Measurements from ENCODE around the gene HTRA3.
A peak's percentile ranks its signal among the peaks of the same experiment; 100 is the strongest.

HTRA3 gene

DNA sequence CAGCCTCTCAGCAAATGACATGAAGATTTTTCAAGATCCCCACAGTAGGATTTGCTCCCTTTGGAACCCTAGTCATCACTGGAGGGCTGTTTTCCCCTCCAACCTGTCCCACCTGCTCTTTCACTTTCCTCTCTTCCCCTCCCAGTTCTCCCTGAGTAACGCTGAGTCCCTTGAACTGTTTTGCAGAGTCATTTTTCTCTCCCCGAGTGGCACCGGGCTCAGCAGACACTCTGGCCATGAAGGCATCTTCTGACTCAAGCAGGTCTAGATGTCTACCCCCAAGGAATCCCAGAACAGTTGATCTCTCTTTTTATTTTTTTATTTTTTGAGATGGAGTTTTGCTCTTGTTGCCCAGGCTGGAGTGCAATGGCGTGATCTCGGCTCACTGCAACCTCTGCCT, 52.2 kb downstream of the HTRA3 start:
- TF ChIP-seq, protein P1, sequence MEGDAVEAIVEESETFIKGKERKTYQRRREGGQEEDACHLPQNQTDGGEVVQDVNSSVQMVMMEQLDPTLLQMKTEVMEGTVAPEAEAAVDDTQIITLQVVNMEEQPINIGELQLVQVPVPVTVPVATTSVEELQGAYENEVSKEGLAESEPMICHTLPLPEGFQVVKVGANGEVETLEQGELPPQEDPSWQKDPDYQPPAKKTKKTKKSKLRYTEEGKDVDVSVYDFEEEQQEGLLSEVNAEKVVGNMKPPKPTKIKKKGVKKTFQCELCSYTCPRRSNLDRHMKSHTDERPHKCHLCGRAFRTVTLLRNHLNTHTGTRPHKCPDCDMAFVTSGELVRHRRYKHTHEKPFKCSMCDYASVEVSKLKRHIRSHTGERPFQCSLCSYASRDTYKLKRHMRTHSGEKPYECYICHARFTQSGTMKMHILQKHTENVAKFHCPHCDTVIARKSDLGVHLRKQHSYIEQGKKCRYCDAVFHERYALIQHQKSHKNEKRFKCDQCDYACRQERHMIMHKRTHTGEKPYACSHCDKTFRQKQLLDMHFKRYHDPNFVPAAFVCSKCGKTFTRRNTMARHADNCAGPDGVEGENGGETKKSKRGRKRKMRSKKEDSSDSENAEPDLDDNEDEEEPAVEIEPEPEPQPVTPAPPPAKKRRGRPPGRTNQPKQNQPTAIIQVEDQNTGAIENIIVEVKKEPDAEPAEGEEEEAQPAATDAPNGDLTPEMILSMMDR (IDR thresholded peaks at IDR 0.05; ENCODE audit: low read depth, low read length), result no peak
- no peak for DNase-seq (ENCODE audit: low read depth in 2 of 2)
- no peak overlapping the region for H3K4me3 ChIP-seq (replicated peaks in 1 of 2; ENCODE audit: low read depth in 2 of 2, low read length in 2 of 2)

DNA sequence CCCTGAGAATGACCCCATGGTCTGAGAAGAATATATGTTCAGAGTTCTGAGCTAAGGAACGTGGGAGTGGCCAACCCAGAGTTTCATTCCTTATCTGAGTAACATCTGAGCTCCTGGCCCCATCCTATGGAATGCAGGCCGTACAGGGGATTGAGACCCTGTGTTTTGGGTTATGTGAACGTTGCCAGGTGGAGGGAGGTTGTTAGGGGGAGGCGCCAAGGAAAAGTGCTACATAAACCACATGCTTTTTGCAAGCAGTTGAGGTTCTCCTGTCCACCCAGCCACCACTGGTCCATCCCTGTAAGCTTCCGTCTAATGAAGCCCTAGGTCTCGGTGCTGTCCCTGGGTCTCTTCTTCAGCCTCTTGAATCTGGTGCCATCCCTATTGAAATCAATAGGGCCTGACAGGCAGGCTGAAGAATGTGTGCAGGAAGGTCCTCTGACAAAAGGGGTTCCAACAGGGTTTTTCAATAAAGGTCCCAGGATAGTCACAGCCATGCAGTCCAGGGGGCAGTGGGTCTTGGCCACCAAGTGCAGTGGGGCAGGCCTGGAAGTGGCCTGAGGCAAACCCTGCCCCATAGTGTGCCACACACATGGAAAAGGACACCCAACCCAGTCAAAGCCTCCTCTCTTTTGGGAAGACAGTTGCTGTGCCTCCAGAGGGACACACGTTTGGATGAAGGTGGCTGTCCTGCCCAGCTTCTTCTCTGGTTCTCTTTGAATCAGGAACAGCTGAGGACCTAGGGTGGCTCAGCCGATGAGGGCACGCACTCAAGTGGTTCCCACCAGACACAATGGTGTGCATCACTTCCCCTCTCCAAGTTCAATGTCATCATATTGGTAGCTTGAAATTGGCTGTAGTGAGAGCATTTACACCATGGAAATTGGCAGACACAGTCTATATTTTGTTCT, 53.5 kb downstream of the HTRA3 start:
- no peak for DNase-seq (ENCODE audit: low read depth in 2 of 2)
- TF ChIP-seq, protein P1 (IDR thresholded peaks at IDR 0.05; ENCODE audit: low read depth, low read length), result no peak
- no peak overlapping the region for H3K4me3 ChIP-seq (replicated peaks in 1 of 2; ENCODE audit: low read depth in 2 of 2, low read length in 2 of 2)

DNA sequence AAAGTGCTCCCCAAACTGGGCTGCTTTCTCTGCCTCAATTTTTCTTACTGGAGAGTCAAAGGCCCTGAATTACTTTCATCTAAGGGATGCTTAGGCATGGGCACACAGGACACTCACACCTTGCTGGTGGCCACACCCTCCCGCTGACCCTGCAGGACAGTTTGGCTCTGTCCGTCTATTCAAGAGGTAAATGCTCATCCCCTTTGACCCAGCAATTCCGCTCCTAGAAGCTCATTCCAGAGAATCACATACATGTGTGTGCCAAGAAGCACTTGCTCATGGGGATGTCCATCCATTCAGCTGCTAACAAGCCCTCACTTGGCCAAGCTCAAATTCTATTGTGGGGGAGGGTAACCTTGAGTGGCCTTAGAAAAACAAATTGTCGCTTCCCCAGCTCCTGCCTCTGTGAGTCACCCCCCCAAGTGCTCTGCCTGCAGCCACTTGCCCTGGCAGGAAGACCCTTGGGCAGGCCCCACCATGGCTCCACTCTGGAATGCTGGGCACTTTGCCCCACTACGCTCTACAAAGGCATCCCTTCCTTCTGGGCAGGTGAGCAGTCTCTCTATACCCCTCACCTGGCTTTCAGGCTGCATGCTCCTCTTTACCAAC, 54.5 kb downstream of the HTRA3 start:
- no peak for DNase-seq (ENCODE audit: low read depth in 2 of 2)
- H3K4me3 ChIP-seq (replicated peaks in 1 of 2; ENCODE audit: low read depth in 2 of 2, low read length in 2 of 2), result no peak overlapping the region
- TF ChIP-seq, protein P1 (IDR thresholded peaks at IDR 0.05; ENCODE audit: low read depth, low read length), result no peak

DNA sequence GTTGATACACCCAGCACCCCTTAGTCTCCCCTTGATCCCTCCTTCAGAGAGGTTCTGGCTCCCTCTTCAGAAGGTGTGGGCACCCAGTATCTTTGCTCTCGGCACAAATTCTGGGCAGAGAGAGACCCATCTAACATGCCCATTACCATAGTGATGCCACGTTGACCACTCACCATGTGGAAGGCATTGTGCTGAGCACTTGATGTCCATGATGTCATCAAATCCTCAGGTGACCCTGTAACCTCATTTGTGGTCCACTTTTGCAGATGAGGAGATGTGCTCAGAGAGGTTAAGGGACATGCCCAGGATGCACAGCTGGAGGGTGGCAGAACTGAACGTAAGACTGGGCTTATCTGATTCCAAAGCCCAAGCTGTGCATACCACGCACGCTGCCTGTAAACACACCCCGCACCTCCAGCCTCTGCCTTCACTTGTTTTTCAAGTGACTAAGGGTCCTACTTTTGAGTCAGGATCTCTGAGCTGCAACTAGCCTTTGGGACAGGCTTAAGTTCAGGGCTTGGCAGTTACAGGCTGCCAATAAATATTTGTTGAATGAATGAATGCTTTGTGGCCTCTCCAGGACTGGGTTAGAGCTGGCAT, 55.2 kb downstream of the HTRA3 start:
- peak in 1 of 2 donors; percentile 35 for DNase-seq (ENCODE audit: low read depth in 2 of 2)
- TF ChIP-seq, protein P1 (IDR thresholded peaks at IDR 0.05; ENCODE audit: low read depth, low read length), result no peak
- H3K4me3 ChIP-seq (replicated peaks in 1 of 2; ENCODE audit: low read depth in 2 of 2, low read length in 2 of 2), result no peak overlapping the region

DNA sequence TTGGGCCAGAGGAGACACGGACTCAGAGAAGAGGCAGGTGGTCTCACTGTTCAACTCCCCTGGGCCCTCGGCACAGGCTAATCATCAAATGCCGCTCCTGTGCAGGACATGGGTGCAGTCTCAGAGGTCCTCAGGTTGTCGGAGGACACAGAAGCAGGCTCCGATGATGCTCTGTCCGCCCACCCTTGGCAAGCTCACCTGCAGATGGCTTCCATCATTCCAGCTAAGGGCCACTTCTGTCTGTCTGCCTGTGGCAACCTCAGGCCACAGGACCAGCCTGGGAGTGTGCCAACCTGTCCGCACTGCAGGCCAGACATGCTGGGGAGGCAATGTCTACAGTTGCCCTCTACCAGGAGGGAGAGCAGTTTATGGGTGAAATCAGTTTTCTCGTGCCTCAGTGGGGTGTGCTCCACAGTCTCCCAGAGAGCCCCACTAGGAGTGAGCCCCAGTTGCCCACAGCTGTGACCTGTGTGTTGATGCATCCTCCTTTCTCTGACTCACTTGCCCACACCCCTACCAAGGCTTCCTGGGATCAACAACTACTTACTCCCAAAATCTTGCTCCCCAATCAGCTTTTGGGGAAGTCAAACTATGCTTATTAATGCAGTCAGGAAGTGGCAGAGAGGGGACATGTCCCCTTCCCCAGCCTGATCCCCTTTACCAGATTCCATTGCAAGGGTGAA, 55.9 kb downstream of the HTRA3 start:
- H3K4me3 ChIP-seq (replicated peaks in 1 of 2; ENCODE audit: low read depth in 2 of 2, low read length in 2 of 2), result no peak overlapping the region
- DNase-seq (ENCODE audit: low read depth in 2 of 2), result no peak
- TF ChIP-seq, protein P1 (IDR thresholded peaks at IDR 0.05; ENCODE audit: low read depth, low read length), result no peak

DNA sequence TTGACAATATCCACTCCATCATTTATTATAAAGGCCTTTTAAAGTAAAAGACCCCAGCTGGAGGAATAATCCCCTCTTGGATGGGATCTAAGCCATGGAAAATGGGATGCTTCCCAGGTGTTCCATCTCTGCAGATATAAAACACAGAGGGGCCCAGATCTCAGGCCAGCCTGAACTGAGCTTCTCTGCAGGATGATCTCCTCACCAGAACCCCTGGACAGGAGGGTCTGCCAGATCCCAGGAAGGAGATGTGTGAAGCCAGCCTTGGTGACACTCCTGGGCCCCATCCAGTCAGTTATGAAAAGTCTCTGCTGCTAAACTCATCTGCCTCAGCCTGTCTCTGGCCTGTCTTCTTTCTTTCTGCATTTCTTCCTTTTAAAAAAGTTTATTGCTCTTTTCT, 56.7 kb downstream of the HTRA3 start:
- DNase-seq (ENCODE audit: low read depth in 2 of 2), result no peak
- TF ChIP-seq, protein P1 (IDR thresholded peaks at IDR 0.05; ENCODE audit: low read depth, low read length), result no peak
- H3K4me3 ChIP-seq (replicated peaks in 1 of 2; ENCODE audit: low read depth in 2 of 2, low read length in 2 of 2), result no peak overlapping the region
